ENCODE data around the gene IRX3.

IRX3 gene

DNA sequence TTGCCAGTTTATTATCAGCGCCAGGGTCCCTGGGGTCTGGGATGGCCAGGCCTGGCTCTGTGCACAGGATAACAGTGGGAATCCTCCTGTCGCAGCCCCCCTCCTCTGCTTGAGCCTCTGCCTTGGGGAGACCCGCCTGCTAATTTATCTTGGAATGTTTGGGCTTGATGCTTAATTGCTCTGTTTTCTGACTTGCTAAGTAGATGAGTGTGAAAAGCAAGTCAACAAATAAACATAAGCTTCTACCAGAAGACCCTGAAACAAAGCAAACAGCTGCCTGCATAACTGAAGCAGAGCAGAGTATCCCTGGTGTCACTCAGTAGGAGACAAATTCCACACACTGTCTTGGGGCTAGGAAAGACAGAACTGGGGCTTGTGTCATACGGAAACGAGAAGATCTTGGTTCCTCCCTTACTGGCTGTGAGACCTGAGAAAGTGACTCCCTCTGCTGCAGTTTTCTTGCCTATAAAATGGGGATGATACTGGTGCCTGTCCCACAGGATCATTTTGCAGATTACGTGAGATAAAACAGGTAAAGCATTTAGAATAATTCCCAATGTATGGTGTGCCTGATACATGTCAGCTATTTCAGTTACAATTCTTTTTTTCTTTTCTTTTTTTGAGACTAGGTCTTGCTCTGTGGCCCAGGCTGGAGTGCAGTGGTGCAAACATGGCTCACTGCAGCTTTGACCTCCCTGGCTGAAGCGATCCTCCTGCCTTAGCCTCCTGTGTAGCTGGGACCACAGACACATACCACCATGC is 44.8 kb upstream of the IRX3 start:
- no peaks in the 10 kb centered on the region for H3K27me3 ChIP-seq (ENCODE audit: insufficient read depth, poor library complexity, severe bottlenecking)
- no peak for DNase-seq (ENCODE audit: low read depth in 1 of 2, low spot score in 1 of 2)
- no peak overlapping the region for H3K4me3 ChIP-seq (replicated peaks; ENCODE audit: insufficient read depth, low read length)
- TF ChIP-seq, protein P1, sequence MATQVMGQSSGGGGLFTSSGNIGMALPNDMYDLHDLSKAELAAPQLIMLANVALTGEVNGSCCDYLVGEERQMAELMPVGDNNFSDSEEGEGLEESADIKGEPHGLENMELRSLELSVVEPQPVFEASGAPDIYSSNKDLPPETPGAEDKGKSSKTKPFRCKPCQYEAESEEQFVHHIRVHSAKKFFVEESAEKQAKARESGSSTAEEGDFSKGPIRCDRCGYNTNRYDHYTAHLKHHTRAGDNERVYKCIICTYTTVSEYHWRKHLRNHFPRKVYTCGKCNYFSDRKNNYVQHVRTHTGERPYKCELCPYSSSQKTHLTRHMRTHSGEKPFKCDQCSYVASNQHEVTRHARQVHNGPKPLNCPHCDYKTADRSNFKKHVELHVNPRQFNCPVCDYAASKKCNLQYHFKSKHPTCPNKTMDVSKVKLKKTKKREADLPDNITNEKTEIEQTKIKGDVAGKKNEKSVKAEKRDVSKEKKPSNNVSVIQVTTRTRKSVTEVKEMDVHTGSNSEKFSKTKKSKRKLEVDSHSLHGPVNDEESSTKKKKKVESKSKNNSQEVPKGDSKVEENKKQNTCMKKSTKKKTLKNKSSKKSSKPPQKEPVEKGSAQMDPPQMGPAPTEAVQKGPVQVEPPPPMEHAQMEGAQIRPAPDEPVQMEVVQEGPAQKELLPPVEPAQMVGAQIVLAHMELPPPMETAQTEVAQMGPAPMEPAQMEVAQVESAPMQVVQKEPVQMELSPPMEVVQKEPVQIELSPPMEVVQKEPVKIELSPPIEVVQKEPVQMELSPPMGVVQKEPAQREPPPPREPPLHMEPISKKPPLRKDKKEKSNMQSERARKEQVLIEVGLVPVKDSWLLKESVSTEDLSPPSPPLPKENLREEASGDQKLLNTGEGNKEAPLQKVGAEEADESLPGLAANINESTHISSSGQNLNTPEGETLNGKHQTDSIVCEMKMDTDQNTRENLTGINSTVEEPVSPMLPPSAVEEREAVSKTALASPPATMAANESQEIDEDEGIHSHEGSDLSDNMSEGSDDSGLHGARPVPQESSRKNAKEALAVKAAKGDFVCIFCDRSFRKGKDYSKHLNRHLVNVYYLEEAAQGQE (IDR thresholded peaks at IDR 0.05; ENCODE audit: insufficient replicate concordance, low read depth): no peak
- TF ChIP-seq, protein P2, sequence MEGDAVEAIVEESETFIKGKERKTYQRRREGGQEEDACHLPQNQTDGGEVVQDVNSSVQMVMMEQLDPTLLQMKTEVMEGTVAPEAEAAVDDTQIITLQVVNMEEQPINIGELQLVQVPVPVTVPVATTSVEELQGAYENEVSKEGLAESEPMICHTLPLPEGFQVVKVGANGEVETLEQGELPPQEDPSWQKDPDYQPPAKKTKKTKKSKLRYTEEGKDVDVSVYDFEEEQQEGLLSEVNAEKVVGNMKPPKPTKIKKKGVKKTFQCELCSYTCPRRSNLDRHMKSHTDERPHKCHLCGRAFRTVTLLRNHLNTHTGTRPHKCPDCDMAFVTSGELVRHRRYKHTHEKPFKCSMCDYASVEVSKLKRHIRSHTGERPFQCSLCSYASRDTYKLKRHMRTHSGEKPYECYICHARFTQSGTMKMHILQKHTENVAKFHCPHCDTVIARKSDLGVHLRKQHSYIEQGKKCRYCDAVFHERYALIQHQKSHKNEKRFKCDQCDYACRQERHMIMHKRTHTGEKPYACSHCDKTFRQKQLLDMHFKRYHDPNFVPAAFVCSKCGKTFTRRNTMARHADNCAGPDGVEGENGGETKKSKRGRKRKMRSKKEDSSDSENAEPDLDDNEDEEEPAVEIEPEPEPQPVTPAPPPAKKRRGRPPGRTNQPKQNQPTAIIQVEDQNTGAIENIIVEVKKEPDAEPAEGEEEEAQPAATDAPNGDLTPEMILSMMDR (IDR thresholded peaks at IDR 0.05; ENCODE audit: insufficient read depth, low read length): no peak
- TF ChIP-seq POLR2AphosphoS5 (IDR thresholded peaks at IDR 0.05; ENCODE audit: low read depth) (no peak), SPI1 (IDR thresholded peaks at IDR 0.05; ENCODE audit: borderline replicate concordance, low read depth) (no peak), GABPA (IDR thresholded peaks at IDR 0.05; ENCODE audit: low read depth) (no peak)
- H3K27ac ChIP-seq (replicated peaks): no peak overlapping the region

DNA sequence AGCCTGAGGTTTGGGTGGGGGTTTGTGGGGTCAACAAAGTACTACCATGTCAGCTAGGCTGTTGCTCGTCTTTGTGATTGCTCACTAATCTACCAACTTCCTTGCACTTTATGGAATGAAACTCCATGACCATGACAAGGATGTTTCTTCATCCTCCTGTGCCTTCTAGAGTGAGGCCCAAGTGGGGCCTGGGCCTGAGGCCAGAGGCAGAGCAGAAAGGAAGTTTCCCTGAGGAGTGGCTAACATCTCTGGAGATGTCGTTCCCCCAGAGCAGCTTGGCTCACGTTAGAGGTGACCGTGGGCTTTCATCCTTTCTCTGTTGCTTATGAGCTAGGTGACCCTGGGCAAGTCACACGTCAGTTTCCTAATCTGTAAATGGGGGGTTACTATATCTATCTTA is 41.0 kb upstream of the IRX3 start:
- H3K27me3 ChIP-seq (ENCODE audit: insufficient read depth, poor library complexity, severe bottlenecking): no peaks in the 10 kb centered on the region
- TF ChIP-seq, protein P1 (IDR thresholded peaks at IDR 0.05; ENCODE audit: insufficient replicate concordance, low read depth): no peak
- no peak for TF ChIP-seq GABPA (IDR thresholded peaks at IDR 0.05; ENCODE audit: low read depth)
- TF ChIP-seq POLR2AphosphoS5 (IDR thresholded peaks at IDR 0.05; ENCODE audit: low read depth): no peak
- TF ChIP-seq, protein P2 (IDR thresholded peaks at IDR 0.05; ENCODE audit: insufficient read depth, low read length): no peak
- no peak for TF ChIP-seq SPI1 (IDR thresholded peaks at IDR 0.05; ENCODE audit: borderline replicate concordance, low read depth)

DNA sequence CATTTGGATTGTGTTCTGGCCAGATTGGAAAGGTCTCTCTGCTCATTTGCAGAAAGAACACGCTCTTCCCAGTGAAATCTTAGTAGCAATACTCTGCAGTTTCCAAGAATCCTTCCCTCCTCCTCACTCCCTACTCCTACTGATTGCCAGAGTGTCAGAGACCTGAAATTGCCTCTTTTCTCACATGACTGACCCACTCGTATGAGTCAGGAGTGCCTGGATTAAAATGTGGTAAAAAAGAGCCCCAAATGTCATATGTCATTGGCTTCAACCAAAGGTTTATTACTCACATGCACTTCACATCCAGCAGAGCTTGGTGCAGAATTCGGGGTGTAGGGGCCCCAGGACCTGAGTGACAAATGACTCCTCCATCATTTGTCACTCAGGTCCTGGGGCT is 39.7 kb upstream of the IRX3 start:
- no peak for DNase-seq (ENCODE audit: low read depth in 1 of 2, low spot score in 1 of 2)
- Histone ChIP-seq H3K4me3 (replicated peaks; ENCODE audit: insufficient read depth, low read length) (no peak overlapping the region), H3K27me3 (ENCODE audit: insufficient read depth, poor library complexity, severe bottlenecking) (no peaks in the 10 kb centered on the region), H3K27ac (replicated peaks) (no peak overlapping the region)
- TF ChIP-seq GABPA (IDR thresholded peaks at IDR 0.05; ENCODE audit: low read depth) (no peak), POLR2AphosphoS5 (IDR thresholded peaks at IDR 0.05; ENCODE audit: low read depth) (no peak), SPI1 (IDR thresholded peaks at IDR 0.05; ENCODE audit: borderline replicate concordance, low read depth) (no peak)
- TF ChIP-seq, protein P2 (IDR thresholded peaks at IDR 0.05; ENCODE audit: insufficient read depth, low read length): no peak
- TF ChIP-seq, protein P1 (IDR thresholded peaks at IDR 0.05; ENCODE audit: insufficient replicate concordance, low read depth): no peak

More for the DNA sequence above, 41.0 kb upstream of the IRX3 start:
- Histone ChIP-seq H3K27ac (replicated peaks) (no peak overlapping the region), H3K4me3 (replicated peaks; ENCODE audit: insufficient read depth, low read length) (no peak overlapping the region)
- no peak for DNase-seq (ENCODE audit: low read depth in 1 of 2, low spot score in 1 of 2)

All from HL-60 (cell line).